ENCODE results near the gene ITIH4.

Gene ITIH4

GRCh38 chr3:52829906-52830463, 487 bp downstream of the ITIH4 start:
- DNase-seq: no peak

GRCh38 chr3:52829482-52829881, 990 bp downstream of the ITIH4 start:
- DNase-seq: no peak

DNA sequence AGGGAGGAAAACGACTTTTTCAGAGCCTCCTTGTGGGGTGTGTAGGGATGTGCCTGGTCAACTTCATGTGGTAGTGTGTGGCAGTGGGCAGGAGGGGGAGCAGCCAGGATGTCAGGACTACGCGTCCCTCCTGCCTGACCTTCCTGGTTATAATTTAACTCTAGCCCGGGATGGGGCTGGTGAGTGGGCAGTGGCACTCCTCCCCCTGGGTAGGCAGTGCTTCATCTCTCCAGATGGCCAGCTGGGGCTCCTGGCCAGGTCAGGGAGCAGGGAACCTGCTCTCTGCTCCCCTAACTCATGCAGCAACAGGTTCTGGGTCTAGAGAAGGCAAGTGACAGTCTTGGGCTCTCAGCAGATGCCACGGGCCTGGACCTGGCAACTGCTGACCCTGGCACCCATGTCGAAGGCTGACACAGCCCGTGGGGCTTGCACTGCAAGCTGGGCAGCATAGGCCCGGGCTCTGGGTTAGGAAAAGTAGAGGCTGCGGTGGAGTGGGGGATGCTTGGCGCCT, 2.6 kb downstream of the ITIH4 start:
- no peak for DNase-seq

DNA sequence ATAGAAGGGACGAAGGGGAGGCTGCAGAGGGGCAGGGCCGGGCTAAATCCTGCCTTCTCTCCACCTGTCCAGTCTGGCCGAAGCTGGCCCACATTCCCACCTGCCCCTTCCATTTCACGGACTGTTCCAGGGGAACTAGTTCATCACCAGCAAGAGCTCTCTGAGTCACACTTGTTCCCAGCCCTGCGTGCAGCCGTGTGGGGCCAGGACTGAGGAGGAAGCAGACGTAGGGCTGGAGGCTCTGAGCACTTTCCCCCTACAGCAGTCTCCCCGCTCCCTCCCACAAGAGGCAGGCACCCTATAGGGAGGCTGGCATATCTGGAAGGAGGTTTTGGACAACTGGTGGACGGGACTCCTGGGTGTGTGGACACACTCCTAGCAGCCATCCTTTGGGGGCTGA, 3.0 kb downstream of the ITIH4 start:
- DNase-seq: no peak

DNA sequence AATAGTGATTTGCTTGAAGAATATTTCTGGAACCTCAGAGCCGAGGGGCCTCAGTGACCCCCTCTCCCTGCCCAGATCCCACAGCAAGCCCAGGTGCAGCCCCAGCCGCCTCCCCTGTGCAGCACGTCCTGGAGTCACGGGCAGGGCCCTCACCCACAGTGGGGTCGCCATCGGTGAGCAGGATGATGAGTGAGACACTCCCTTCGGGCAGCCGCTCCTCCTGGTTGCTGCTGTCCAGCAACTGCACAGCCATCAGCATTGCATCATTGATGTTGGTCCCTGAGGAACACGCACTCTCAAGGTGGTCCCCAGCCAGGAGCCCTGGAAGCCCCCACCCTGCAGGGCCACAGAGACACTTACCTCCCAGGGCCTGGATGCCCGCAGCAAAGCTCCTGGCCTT, 6.4 kb downstream of the ITIH4 start:
- DNase-seq: no peak

DNA sequence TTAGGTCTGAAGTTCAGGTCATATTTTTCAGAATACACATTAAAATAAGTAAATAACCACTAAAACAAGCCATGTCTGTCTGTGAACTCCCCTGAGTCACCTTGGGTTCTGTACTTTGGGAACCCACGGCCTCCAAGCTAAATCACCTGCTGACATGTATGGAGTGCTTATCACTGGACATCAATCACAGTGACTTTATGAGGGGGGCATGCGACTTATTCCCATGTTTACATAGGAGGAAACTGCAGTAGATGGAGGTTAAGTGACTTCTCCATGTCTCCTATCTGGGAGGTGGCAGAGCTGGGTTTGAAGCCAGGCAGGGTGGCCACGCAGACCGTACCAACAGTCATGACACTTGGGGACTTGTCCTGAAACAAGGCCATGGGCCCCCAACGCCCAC, 8.1 kb downstream of the ITIH4 start:
- DNase-seq: no peak

DNA sequence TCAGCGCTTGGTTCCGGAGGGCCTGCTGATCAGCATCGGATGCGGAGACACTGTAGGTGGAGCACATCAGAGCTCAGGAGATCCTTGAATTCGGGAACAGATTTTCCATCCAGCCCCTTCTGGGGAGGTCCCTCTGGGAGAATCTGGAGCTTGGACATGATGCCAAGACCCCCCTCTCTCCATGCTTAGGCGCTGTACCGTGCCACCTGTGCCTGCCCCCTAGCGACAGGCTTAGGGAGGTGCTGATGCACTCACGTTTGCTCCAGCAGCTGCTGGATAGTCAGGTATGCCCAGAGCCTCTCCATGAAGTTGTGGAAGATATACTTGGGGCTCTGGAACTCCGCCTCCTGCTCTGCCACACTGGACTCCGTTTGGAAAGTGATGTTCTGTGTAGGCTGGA, 9.7 kb downstream of the ITIH4 start:
- DNase-seq: no peak

DNA sequence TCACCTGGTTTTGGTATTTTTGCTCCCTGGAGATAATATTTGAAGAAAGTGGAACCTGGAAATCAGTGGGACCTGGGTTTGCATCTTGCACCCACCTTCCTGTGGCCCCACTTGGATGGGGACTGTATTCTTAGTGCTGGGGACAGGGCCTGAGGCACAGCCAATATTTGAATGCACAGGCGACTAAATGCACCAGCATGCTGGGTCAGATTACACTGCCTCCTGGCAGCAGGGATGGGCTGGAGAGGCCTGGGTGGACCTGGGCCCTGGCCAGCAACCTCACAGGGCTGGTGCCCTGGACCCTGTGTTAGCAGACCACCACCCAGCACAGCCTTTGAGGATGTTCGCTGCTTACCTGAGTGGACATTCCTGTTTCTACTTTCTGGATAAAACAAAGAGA, 10.5 kb downstream of the ITIH4 start:
- DNase-seq: no peak

GRCh38 chr3:52817860-52818259, 12.6 kb downstream of the ITIH4 start:
- DNase-seq: no peak

- DNase-seq: no peak
Measured at GRCh38 chr3:52817221-52817620, 13.3 kb downstream of the ITIH4 start.

DNA sequence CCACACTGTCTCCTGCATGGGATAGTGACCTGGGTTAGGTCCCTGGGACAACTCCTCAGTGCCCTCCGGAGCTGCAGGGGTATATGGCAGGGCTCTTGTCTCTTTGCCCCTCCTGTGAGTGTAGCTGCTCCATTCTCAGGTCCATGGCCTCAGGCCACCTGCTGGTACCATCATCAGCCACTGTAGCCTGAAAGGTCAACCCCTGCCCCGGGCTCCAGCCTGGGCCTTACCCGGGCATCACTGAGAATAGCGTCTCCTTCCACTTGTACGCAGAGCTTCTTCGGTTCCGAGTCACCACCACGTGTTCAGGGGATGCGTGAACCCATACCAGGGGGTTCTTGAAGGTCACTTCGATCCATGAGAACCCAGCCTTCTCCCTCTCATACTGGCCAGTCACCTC, 13.8 kb downstream of the ITIH4 start:
- DNase-seq: no peak

DNA sequence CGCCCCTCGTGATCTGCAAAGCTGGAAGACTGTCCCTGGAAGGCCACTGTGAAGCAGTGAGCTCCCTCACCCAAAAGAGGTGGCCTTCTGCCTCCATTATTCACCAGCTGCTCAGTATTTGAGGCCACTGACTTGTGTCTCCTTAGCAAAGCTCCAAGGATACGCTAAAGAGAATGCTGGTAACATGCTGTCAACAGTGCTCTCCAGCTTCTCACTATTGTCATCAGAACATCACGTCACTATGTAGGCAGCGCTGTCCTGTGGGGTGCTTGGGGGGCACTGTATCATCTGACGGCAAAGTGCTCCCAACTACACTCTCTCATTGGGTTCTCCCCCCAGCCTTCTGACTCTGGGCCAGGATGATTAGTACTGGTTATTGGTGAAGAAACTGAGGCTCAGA, 14.3 kb downstream of the ITIH4 start:
- no peak for DNase-seq

DNA sequence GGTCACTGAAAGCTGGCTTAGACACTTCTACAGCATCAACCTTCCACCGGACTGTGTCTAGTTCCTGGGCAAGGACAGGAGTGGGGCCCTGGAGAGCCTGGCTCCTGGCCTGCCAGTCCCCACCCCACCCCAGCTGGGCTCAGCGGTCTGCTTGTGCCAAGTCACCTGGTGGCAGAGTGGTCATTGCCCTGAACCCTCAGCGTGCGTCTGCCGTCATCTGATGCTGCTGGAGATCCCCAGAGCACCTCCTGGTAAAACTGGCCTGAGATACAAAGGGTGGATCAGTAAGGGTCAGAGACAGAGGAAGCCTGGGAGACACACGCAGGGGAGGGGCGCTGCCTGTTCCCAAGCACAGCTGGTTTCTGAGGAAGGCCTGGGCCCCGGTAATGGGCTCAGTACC, 16.7 kb downstream of the ITIH4 start:
- no peak for DNase-seq

DNA sequence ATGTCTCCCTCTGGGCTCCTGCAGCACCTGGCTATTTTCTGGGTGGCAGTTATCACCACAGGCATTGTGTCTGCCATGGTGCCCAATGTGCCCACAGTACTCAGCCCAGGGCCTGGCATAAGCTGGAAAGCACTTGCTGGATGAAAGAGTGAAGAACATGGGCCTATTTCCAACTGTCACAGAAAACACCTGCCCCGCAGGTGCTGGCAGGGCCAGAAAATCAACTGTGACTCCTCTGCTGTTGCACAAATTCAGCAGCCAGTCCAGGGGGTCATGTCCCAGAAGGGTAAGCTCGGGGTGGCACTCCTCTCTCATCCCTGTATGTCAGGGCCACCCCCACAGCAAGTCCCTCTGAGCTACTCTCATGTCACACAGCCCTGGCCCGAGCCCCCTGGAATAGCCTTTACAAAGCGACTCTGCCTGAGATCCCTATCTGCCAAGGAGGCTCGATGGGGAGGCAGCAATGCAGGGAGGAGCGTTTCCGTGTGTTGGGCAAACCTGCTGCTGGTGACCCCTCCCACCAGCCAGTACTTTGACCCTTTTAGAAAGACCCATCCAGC, 18.9 kb downstream of the ITIH4 start:
- no peak for DNase-seq

DNA sequence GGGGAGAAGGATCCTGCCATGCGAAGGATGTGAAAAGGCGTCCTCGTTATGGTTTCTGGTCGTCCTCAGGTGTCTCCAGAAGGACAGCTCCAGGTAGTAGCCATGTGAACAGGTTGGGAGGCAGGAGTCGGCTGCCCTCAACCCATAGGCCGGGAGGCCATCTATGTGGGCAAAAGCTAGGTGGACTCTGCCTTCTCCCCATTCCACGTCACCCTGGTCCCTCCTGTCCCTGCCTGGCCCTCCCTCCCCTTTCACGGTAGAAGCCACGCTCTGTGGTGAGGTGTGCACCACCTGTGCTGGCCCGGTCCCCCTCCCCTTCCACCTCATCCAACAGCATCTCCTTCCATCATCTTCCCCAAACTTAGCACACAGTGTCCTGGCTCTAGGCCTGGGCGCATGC, 19.5 kb downstream of the ITIH4 start:
- DNase-seq: no peak

DNA sequence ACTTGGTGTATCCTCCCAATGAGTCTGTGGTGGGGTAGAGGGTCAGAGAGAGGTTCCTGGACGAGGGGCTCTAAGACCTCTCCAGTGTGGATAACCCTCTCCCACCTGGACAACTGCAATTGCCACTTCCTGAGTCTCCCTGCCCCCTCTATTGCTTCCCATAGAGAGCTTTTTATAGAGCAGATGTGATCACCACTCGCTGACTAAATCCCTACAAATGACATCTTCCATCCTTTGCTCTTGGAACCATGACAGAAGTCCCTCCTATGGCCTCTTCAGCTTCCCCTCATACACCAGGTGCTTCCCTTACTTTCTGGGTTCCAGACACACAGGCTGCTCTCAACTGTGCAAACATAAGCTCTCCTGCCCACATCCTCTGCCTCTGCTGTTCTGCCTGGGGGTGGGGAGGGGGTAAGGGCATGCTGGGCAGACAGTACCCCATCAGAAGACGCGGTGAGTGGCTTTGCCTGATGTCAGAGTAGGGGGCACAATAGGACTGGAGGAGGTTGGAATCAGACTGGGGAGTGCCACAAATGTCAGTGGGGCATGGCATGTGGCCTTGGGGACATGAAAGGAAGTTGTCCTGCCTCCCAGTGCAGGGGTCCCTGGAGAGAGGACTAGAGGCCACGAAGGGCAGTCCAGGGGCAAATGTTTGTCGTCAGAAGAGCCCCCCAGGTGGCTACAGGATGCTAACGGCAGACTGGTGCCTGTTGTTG, 20.7 kb downstream of the ITIH4 start:
- peak in 1 of 2 donors; percentile 67 for DNase-seq

- DNase-seq: no peak
Measured at GRCh38 chr3:52809149-52809548, 21.3 kb downstream of the ITIH4 start.

DNA sequence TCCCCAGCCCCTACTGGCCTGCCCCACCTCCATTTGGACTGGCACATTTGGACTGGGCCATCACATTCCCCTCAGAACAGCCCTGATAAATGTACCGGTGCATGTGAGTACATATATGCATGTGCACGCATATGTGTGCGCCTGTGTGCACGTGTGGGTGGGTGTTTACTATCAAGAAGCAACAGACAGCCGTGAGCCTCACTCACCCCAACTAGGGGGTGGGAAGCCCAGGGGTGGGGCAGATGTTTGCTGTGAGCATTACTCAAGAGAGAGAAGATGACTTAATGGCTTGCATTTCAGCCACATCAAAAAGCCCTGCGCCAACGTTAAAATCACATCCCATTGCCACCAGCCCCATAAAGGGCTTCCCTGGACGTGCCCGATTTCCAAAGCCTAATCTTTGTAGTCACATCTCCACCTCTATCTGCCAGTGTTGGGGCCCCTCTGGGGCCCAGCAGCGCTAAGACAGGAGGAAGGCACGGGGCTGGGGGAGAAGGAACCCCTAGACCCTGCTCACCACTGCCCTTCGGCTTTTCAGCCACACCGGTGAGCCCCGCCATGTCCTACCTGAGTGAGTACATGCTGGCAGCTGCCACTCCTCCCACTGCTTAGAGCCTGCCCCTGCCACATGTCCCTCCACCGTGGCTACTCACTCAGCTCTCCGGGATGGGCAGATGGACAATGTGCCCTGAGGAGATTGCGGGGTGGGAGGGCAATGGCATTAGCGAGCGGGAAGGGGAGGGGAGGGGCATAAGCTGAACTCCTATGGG, 25.0 kb downstream of the ITIH4 start:
- DNase-seq: no peak

GRCh38 chr3:52801839-52802238, 28.6 kb downstream of the ITIH4 start:
- DNase-seq: no peak

DNA sequence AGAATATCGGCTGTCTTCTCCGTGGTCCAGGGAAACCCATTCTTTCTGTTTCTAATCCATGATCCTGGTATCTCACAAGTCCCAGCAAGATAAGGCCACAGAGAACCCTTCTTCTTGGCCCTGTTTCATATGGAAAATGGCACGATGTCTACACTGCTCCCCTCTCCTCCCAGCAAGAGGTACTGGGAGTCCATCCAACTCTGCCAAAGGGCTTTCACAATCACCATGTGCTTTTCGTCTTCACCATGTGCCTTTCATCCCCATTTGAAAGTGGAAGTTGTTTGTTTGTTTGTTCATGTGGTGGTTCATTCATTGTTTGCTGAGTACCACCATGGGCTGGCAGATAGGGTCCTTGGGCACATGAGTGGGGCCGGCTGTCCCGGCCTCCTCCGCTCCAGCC, 30.4 kb downstream of the ITIH4 start:
- DNase-seq: no peak

- DNase-seq: no peak
Measured at GRCh38 chr3:52798978-52799476, 31.4 kb downstream of the ITIH4 start.

GRCh38 chr3:52798376-52798977, 32.0 kb downstream of the ITIH4 start:
- no peak for DNase-seq

DNA sequence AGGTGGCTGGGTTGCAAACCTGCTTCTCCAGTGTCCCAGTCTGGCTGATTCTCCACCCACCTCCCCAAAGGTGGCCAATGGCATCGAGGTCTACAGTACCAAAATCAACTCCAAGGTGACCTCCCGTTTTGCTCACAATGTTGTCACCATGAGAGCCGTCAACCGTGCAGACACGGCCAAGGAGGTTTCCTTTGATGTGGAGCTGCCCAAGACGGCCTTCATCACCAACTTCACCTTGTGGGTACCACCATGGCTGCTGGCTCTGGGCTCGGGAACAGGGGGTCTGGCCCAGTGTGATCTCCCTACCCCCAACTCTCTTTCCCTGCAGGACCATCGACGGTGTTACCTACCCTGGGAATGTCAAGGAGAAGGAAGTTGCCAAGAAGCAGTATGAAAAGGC, 34.1 kb downstream of the ITIH4 start:
- no peak for DNase-seq
